Parathyroid adenoma (tissue), 2 donors: ENCODE data around the gene PRAME.
A peak's percentile ranks its signal among the peaks of the same experiment; 100 is the strongest.

ENCODE experiments used
- H2AFZ ChIP-seq: fragments of 300-600 bp; sonication (generic); one replicate; pipeline ENCODE4 v1.7.0; 2017; ENCODE audit warnings: antibody characterized with exemption, mild to moderate bottlenecking
- H3K27ac ChIP-seq: fragments of 300-600 bp; sonication (generic); one replicate; pipeline ENCODE4 v1.7.0; 2017
- H3K27me3 ChIP-seq: fragments of 300-600 bp; sonication (generic); one replicate; pipeline ENCODE4 v1.7.0; 2017; ENCODE audit warnings: low read length; ENCODE audit not compliant: control insufficient read depth, insufficient read depth
- H3K36me3 ChIP-seq: fragments of 300-600 bp; sonication (generic); one replicate; pipeline ENCODE4 v1.7.0; 2017; ENCODE audit warnings: low read length; ENCODE audit not compliant: control insufficient read depth, insufficient read depth
- H3K4me1 ChIP-seq: fragments of 300-600 bp; sonication (generic); one replicate; pipeline ENCODE4 v1.7.0; 2017; ENCODE audit warnings: control low read depth
- H3K4me2 ChIP-seq: fragments of 300-600 bp; sonication (generic); one replicate; pipeline ENCODE4 v1.7.0; 2017; ENCODE audit warnings: low read length
- H3K4me3 ChIP-seq: fragments of 300-600 bp; sonication (generic); one replicate; pipeline ENCODE4 v1.7.0; 2017; ENCODE audit warnings: low read depth, low read length
- H3K79me2 ChIP-seq: fragments of 300-600 bp; sonication (generic); one replicate; pipeline ENCODE4 v1.7.0; 2017; ENCODE audit warnings: control low read depth
- H3K9ac ChIP-seq: fragments of 300-600 bp; sonication (generic); one replicate; pipeline ENCODE4 v1.7.0; 2017; ENCODE audit warnings: mild to moderate bottlenecking
- H3K9me3 ChIP-seq: fragments of 300-600 bp; sonication (generic); one replicate; pipeline ENCODE4 v1.7.0; 2017; ENCODE audit warnings: low read length; ENCODE audit not compliant: control insufficient read depth
- TF ChIP-seq, protein P1 (sequence below): fragments of 300-600 bp; sonication (generic); IDR thresholded peaks from one replicate; pipeline ENCODE4 v1.7.0; 2017; ENCODE audit warnings: antibody characterized with exemption, mild to moderate bottlenecking
- donor health status: primary hyperparathyroidism.

The PRAME gene

GRCh38 chr22:22593964-22594656 lies 35.0 kb upstream of the PRAME start:
- Histone ChIP-seq H3K4me1 (no peaks in the 10 kb centered on the region), H3K9ac (no peak overlapping the region), H3K27me3 (no peaks in the 10 kb centered on the region), H3K79me2 (no peaks in the 10 kb centered on the region), H2AFZ (no peak overlapping the region), H3K36me3 (no peaks in the 10 kb centered on the region), H3K27ac (no peak overlapping the region), H3K4me2 (no peak overlapping the region), H3K9me3 (no peaks in the 10 kb centered on the region), H3K4me3 (no peak overlapping the region)
- TF ChIP-seq, protein P1, sequence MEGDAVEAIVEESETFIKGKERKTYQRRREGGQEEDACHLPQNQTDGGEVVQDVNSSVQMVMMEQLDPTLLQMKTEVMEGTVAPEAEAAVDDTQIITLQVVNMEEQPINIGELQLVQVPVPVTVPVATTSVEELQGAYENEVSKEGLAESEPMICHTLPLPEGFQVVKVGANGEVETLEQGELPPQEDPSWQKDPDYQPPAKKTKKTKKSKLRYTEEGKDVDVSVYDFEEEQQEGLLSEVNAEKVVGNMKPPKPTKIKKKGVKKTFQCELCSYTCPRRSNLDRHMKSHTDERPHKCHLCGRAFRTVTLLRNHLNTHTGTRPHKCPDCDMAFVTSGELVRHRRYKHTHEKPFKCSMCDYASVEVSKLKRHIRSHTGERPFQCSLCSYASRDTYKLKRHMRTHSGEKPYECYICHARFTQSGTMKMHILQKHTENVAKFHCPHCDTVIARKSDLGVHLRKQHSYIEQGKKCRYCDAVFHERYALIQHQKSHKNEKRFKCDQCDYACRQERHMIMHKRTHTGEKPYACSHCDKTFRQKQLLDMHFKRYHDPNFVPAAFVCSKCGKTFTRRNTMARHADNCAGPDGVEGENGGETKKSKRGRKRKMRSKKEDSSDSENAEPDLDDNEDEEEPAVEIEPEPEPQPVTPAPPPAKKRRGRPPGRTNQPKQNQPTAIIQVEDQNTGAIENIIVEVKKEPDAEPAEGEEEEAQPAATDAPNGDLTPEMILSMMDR, result peak; percentile 43

DNA sequence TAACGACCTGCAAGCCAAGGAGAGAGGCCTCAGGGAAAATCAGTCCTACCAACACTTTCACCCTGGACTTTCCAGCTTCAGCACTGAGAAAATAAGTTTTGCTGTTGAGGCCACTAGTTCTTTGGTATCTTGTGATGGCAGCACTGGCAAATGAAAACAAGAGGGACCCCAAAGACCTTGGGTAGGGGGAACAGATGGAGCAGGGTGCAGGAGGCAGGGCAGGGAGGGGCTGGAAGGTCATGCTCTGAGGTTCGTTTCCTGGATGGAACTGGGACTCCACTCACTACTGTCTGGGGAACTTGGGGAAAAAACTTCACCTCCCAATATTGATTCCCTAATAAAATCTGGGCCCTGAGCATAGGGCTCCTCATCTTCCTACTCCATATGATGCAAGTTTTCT lies 34.2 kb upstream of the PRAME start:
- Histone ChIP-seq H3K79me2 (no peaks in the 10 kb centered on the region), H3K4me2 (no peak overlapping the region), H3K27me3 (no peaks in the 10 kb centered on the region), H3K4me3 (no peak overlapping the region), H3K9ac (no peak overlapping the region), H3K4me1 (no peaks in the 10 kb centered on the region), H3K27ac (no peak overlapping the region), H3K9me3 (no peaks in the 10 kb centered on the region), H2AFZ (no peak overlapping the region), H3K36me3 (no peaks in the 10 kb centered on the region)
- TF ChIP-seq, protein P1, result no peak

DNA sequence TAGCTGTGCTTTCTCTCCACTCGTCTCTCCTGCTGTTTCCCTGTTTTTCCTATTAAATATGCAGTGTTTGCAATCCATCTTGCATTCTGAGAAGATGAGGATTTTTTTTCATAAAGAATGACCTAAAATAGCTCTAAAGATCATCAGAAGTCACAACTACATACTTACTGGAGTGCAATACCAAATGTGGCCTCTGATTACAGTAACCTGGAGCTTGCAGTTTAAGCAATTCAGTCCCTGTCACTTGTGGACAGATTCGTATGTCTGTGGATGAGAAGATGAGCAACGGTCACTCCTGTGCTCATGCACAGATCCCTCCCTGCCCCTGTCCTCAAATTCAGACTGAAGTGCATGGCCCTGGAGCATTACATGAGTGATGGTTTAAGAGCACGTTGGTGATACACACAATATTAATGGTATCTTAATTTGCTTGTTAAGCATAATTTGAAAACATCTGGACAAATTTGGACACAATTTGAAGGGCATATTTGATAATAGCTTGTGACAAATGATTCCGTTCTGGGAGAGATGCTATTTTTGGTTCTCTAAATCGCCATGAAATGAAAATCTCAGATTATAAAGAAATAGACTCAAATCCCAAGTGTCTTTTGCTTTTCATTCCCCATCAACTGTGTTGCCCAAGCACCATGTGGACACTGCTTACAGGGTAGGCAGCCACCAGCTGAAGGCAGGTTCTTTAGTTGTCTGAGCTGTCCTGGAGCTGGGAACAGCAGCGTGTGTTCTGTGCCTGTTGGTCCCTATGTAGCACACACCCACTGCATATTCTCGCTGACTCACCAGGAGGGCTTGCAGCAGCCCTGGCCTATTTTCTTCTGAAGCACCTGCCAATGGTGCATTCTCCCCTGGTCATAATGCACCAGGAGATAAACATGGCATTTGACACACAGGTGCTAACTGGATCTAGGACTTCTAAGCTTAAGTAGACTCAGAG lies 32.6 kb upstream of the PRAME start:
- no peak overlapping the region for H3K4me3 ChIP-seq
- no peak overlapping the region for H2AFZ ChIP-seq
- H3K4me1 ChIP-seq, result no peaks in the 10 kb centered on the region
- H3K4me2 ChIP-seq, result no peak overlapping the region
- no peaks in the 10 kb centered on the region for H3K27me3 ChIP-seq
- H3K79me2 ChIP-seq, result no peaks in the 10 kb centered on the region
- H3K27ac ChIP-seq, result no peak overlapping the region
- H3K9me3 ChIP-seq, result no peaks in the 10 kb centered on the region
- no peaks in the 10 kb centered on the region for H3K36me3 ChIP-seq
- H3K9ac ChIP-seq, result no peak overlapping the region
- TF ChIP-seq, protein P1, result no peak

GRCh38 chr22:22590136-22590891 lies 31.2 kb upstream of the PRAME start:
- H3K4me2 ChIP-seq, result no peak overlapping the region
- H3K79me2 ChIP-seq, result no peaks in the 10 kb centered on the region
- H3K36me3 ChIP-seq, result no peaks in the 10 kb centered on the region
- H3K9ac ChIP-seq, result no peak overlapping the region
- H3K9me3 ChIP-seq, result no peaks in the 10 kb centered on the region
- H2AFZ ChIP-seq, result no peak overlapping the region
- H3K4me1 ChIP-seq, result no peaks in the 10 kb centered on the region
- no peak overlapping the region for H3K4me3 ChIP-seq
- TF ChIP-seq, protein P1, result no peak
- H3K27ac ChIP-seq, result no peak overlapping the region
- H3K27me3 ChIP-seq, result no peaks in the 10 kb centered on the region
